ENCODE measurements around the gene PLA2G4B.

Gene PLA2G4B

DNA sequence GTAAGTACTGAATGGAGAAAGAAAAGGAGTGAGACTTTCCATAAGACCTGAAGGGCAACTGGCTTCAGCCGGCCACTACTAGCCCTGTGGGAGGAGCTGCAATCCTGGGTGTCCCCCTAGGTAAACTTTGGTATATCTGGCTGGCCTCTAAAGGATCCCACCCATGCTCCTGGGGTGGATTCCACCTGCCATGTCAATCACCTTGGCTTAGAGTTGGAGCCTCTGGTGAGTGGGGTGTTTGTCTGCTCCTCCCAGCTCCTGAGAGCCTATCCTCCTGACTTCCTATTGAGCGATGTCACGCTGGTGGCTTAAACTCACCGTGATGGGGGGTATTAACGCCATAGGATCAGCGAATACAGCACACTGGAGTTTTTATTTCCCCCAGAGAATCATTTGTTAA, 52.6 kb downstream of the PLA2G4B start:
- DNase-seq, result no peak

DNA sequence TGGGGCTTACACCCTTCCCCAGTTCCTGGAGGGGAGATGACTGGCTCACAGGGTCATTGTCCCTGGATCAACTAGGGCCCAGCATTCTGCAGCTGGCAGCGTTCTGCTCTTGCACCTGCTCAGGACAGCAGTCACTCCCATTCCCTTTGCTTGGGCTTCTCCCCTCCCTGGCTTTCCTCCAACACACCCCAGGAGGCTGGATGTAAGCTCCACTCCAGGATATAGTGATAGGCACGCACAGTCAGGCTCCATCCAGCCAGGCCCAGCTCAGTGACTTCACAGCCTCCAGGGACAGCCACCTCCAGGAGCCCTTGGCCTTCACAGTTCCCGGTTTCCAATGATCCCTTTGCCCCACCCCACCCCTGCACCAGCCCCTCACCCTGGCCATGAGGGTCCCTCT, 53.3 kb downstream of the PLA2G4B start:
- DNase-seq, result no peak

DNA sequence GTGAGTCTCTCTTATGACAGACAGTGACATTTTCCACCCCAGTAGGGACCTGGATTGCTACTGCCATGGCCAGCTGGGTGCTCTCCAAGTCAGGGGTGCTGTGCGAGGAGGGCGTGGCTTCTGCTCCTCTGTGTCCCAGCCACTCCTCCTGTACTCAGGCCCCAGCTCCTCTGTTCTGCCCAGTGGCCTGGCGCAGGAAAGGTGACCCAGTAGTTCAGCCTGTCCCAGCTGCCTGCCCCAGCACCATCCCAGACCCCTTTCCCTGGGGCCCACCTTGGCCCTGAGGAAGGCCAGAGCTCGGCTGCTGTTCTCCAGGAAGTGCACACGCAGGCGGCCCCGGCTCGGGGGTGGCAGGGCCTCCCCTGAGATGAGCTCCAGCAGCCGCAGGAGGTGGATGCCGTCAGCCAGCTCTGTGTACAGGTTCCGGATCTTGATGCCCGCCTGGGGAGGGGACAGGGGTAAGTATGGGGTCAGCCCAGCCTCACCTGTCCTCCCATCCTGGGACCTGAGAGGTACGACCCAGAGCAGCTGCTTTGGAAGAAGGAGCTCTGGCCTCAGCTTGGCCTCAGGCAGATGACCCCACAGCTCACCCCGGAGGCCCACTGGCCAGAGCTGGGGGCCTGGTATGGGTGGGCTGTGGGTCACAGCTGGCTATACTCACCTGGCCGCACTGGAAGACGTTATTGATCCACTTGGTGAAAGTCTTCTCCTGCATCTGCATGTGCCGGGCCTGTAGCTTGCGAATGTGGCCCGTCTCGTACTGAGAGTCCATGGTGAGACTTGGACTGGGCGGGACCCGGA, 54.2 kb downstream of the PLA2G4B start:
- no peak for DNase-seq

DNA sequence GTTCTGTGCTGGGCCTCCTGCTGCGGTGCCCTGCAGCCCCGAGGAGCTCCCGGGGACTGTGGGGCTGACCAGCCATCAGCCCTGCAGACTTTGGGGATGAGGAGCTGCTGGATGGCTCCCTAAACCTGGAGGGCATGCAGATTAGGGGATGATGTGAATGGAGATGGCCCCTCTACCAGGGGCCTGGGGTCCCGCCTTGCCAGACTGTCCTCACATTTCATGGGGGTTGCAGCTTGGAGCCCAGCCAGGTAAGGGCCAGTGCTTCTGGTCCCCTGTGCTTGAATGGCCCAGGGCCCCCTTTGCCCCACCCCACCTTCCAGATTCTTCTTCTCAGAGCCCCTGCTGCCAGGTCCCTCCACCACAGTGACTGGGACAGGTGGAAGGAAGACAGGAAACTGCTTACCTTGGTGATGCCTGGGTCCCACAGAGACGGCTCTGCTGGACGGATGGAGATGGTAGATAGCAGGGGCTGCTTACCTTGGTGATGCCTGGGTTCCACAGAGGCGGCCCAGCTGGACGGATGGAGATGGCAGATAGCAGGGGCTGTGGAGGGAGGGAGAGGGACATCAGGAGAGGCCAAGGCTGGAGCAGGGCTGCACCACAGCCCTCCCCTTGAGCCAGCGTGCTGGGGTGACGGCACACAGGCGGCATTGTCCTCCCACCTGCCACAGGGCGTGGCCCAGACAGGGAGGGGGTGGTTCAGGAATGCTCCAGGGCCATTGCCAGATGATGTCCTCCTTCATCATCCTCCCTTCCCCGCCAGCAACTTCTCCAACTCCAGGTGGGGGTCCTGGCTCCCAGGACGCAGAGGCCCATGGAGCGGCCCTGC, 55.0 kb downstream of the PLA2G4B start, which contains the start of gene SPTBN5:
Gene SPTBN5, minus strand, starts transcription at position 632 of the 829 bp plus-strand sequence. Its CDS starts 556 bp downstream, at position 76.
- DNase-seq, result no peak

DNA sequence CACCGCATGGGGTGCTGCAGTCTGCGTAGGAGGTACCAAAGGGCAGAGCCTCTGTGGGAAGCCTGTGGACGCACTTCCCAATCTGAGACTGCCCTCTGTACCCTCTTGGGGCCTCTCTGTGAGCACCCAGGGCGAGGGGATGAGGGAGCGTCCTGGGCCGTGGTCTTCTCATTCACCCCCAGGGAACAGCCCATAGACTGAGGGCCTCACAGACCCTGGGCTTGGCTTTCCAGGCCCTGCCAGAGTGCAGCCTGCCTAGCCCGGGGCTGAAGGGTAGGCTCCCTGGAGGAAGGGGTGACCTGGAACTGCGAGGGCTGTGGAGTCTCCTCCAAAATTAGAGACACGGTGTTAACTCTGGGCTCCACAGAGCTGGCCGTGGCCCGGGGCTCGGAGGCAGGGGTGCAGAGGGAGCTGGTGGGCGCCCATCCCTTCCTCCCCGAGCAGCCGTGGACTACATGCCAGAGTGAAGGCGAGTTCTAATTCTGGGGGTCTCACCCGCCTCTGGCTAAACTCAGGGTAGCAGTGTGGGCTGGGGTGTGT, 55.7 kb downstream of the PLA2G4B start:
- DNase-seq, result no peak

DNA sequence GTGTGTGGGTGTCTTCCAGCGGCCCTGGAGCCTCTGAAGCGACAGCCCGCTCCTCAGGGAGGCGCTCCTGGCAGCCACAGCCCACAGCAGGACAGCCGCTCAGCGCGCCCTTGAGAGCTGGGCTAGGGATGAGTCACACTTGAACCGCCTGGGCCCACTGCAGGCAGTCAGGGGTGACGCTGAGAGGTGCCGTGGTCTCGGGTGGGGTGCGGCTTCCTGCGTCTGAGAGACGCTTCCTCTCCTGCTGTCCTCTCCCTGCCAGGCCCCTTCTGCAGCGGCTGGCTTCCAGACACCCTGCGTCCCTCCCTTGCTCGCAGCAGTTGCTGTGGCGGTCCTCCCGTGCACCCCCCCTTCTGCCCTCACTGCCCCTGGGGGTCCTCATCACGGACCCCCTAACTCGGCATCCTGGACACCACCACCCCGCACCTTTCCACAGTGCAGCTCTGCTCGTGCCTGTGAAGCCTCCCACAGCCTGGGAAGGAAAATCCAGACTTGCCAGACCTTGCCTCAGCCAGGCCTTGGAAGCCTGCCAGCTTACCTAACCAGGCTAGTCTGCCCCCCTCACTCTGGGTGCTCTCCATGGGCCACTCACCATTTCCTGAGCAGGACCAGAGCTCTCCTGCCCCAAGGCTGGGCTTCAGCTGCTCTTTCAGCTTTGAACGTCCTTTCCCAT, 56.3 kb downstream of the PLA2G4B start:
- DNase-seq, result no peak

DNA sequence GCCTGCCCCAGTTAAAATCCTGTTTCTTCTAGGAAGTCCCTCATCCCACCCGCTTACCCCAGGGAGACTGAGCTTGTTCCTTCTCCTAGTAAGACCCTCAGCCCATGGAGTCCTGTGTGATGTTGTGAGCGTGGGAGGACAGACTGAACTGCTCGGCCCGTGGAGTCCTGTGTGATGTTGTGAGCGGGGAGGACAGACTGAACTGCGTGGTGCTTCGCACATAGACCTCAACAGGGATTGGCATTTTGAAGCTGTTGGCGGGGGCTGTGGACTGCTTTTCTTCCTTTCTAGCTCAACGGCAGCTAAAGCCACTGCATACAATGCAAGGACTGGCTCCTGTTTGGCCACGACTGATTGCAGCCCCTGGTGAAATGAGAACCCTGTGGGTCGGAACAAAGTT, 56.8 kb downstream of the PLA2G4B start:
- DNase-seq, result no peak

DNA sequence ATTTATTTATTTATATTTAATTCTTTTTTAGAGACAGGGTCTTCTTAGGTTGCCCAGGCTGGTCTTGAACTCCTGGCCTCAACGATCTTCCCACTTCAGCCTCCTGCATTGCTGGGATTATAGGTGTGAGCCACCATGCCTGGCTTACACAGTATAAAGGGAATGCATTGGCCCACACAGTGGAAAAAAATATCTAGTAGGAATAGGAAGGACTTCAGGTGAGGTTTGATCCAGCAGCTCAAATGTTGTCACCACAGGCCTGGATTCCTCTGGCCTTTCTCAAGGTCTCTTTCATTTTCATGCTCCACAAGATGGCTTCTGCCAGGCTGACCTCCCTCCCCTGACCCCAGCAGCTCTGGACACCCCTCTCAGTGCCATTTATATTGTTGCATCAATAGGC, 57.3 kb downstream of the PLA2G4B start:
- DNase-seq, result no peak

DNA sequence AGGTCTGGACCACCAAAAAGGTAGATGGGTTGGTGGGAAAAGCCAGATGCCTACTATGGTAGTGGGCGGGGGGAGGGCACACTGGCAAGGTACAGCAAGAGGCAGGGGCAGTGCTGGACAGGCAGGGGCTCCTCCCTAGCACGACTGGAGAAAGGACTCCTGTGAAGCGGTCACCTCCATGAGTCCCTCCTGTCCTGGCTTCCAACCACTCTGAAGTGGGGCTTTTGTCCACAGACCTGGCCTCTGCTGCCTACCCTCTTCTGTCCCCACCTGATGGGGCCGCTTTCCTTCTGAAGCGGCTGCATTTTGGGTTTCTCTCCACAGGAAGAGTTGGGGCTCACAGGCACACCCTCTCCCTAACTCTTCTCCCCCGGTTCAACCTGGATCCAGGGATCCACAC, 57.9 kb downstream of the PLA2G4B start:
- DNase-seq, result no peak

DNA sequence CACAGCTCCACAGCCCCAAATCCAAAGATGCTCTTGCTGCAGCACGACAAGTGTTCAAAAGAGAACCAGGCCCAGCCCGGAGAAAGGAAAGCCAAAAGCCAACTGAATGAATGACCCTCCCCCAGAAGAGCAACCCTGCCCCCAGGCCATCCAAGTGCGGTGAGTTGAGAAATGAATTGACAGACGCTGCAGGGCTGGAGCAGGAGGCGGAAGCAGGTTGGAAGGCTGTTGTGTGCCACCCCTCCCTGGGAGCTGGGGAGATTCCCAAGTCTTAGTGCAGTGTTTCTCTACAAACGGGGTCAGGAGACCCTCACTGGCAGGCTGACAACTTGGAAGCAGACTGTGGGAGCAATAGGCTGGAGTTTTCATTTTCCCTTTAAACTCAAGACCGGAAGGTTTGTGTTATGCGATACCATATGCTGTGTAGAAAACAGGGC, 58.7 kb downstream of the PLA2G4B start:
- DNase-seq, result no peak

Measured in midbrain (tissue), 1 donor.